ENCODE measurements around the gene MAST4. TPM values are rescaled to one million over a fixed set of nuclear protein-coding genes. Genes with fewer than 3 reads are reported as not detected.

The MAST4 gene
- total RNA-seq, 1 donor from 2014 or later, result 11.3 TPM

DNA sequence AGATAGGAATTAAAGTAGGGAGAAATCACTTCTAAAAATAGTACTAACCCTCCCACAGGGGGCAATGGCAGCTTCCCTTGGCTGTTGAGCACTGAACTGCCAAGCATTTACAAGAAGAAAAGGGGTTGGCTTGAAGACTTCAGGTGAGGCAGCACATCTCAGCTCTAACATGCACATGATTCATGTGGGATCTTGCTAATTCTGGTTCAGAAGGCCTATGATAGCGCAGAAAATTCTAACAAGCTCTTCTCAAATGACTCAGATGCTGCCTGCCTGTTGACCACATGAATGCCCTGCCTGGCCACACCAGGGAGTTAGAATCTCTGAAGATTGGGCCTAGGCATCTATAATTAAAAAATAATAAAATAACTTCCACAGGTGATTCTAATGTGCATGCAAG is 577.8 kb downstream of the MAST4 start:
- Mint-ChIP-seq H3K27ac (ENCODE audit: unreplicated experiment) (no peak overlapping the region), H3K4me1 (ENCODE audit: low read depth) (no peaks in the 10 kb centered on the region), H3K36me3 (ENCODE audit: low read depth) (peaks cover 2% of the 10 kb centered on the region), H3K9me3 (ENCODE audit: low read depth) (peaks cover 10% of the 10 kb centered on the region), H3K27me3 (ENCODE audit: low read depth) (no peaks in the 10 kb centered on the region), H3K4me3 (ENCODE audit: unreplicated experiment) (no peak overlapping the region)
- TF ChIP-seq, protein P1, sequence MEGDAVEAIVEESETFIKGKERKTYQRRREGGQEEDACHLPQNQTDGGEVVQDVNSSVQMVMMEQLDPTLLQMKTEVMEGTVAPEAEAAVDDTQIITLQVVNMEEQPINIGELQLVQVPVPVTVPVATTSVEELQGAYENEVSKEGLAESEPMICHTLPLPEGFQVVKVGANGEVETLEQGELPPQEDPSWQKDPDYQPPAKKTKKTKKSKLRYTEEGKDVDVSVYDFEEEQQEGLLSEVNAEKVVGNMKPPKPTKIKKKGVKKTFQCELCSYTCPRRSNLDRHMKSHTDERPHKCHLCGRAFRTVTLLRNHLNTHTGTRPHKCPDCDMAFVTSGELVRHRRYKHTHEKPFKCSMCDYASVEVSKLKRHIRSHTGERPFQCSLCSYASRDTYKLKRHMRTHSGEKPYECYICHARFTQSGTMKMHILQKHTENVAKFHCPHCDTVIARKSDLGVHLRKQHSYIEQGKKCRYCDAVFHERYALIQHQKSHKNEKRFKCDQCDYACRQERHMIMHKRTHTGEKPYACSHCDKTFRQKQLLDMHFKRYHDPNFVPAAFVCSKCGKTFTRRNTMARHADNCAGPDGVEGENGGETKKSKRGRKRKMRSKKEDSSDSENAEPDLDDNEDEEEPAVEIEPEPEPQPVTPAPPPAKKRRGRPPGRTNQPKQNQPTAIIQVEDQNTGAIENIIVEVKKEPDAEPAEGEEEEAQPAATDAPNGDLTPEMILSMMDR (IDR thresholded peaks at IDR 0.05), result no peak
- no peak for DNase-seq (ENCODE audit: low spot score)

DNA sequence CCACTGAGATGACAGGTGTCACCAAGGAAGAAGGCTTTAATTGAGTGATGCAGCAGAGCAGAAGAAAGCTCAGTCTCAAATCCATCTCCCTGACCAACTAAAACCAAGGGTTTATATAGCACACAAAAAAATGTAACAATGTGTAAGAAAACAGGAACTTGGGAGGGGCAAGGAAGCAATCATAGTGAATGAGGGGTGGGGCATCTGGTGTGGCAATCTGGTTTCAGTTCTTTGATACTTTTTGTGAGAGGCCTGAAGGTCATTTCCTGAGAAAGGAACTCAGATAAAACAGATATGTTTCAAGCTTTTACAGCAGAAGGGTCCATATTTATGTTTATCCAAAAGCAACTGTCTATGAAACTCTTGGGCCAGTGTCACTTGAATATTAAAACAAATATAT is 580.7 kb downstream of the MAST4 start:
- Mint-ChIP-seq H3K9me3 (ENCODE audit: low read depth) (peaks cover 10% of the 10 kb centered on the region), H3K27ac (ENCODE audit: unreplicated experiment) (no peak overlapping the region), H3K27me3 (ENCODE audit: low read depth) (no peaks in the 10 kb centered on the region), H3K4me3 (ENCODE audit: unreplicated experiment) (no peak overlapping the region), H3K36me3 (ENCODE audit: low read depth) (peaks cover 2% of the 10 kb centered on the region), H3K4me1 (ENCODE audit: low read depth) (peaks cover 2% of the 10 kb centered on the region)
- DNase-seq (ENCODE audit: low spot score), result no peak
- TF ChIP-seq, protein P1 (IDR thresholded peaks at IDR 0.05), result no peak

DNA sequence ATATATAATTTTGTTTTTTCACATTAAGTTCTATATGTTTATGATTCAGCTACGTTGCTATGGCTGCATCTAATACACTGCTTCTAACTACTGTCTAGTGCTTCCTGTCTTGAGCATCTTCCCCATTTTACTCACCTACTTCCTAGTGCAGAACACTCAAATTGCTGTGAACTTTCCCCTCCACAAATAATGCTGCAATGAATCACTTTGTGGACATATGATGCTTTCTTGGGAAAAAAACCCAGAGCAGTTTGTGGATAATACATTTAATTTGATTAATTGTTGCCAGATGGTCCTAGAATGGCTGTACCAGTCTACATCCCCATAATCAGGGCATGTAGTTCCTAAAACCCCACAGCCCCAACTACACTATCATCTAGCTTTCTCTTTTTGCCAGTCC is 581.9 kb downstream of the MAST4 start:
- no peak overlapping the region for H3K27ac Mint-ChIP-seq (ENCODE audit: unreplicated experiment)
- H3K27me3 Mint-ChIP-seq (ENCODE audit: low read depth), result no peaks in the 10 kb centered on the region
- DNase-seq (ENCODE audit: low spot score), result no peak
- no peak overlapping the region for H3K4me3 Mint-ChIP-seq (ENCODE audit: unreplicated experiment)
- H3K9me3 Mint-ChIP-seq (ENCODE audit: low read depth), result peaks cover 7% of the 10 kb centered on the region
- peaks cover 14% of the 10 kb centered on the region for H3K4me1 Mint-ChIP-seq (ENCODE audit: low read depth)
- TF ChIP-seq, protein P1 (IDR thresholded peaks at IDR 0.05), result no peak
- peaks cover 2% of the 10 kb centered on the region for H3K36me3 Mint-ChIP-seq (ENCODE audit: low read depth)

DNA sequence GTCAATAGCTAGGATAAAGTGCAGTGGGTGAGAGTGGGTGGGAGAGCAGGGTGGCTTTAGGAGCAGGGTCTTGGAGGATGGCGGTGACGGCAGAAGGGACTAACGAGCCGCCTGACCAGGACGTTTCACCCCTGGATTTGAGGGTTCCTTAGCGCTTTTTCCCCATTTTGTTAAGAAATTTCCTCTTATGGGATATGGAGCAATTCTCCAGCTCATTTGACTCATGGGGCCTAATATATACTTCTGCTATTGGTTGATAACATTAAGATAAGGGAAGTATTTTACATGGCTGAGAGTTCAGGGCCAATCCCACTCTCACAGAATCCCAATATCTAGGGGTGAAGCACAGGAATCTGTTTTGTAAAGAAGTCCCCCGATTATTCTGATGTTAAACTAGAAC is 582.8 kb downstream of the MAST4 start:
- Mint-ChIP-seq H3K27me3 (ENCODE audit: low read depth) (no peaks in the 10 kb centered on the region), H3K36me3 (ENCODE audit: low read depth) (peaks cover 2% of the 10 kb centered on the region), H3K4me1 (ENCODE audit: low read depth) (peaks cover 16% of the 10 kb centered on the region), H3K9me3 (ENCODE audit: low read depth) (peaks cover 7% of the 10 kb centered on the region), H3K4me3 (ENCODE audit: unreplicated experiment) (no peak overlapping the region), H3K27ac (ENCODE audit: unreplicated experiment) (no peak overlapping the region)
- no peak for DNase-seq (ENCODE audit: low spot score)
- TF ChIP-seq, protein P1 (IDR thresholded peaks at IDR 0.05), result no peak

DNA sequence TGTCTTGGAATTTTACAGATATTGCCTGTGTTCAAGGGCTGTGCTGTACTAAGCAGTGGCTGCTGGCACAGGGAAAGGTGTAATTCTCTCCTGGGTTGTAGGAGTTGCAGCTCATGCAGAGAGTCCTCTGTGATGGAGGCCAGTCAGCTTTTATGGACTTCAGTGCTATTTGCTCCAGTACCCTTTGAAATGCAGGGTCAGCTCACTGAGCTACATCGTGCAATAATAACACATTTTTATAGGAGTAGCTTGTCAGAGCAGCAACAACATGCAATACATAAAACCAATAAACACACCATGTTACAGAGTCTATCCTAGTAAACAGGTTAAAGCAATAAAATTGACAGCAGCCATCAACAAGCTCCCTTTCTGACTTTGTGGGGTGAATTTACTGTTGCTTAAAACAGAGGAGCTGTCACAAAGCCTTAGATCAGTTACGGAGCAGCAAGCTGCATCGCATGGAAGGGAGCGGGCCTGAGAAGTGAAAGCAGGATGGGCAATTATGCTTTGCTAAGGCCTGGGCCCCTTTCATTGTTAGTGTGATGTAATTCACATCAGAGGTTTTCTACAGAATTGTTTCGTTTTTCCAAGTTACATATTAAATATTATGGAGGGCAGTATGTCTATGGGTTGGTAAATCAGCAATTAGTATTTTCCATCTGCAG is 583.6 kb downstream of the MAST4 start:
- DNase-seq (ENCODE audit: low spot score), result no peak
- peaks cover 2% of the 10 kb centered on the region for H3K36me3 Mint-ChIP-seq (ENCODE audit: low read depth)
- TF ChIP-seq, protein P1 (IDR thresholded peaks at IDR 0.05), result no peak
- H3K27ac Mint-ChIP-seq (ENCODE audit: unreplicated experiment), result no peak overlapping the region
- H3K9me3 Mint-ChIP-seq (ENCODE audit: low read depth), result peaks cover 7% of the 10 kb centered on the region
- H3K4me1 Mint-ChIP-seq (ENCODE audit: low read depth), result peaks cover 16% of the 10 kb centered on the region
- H3K27me3 Mint-ChIP-seq (ENCODE audit: low read depth), result no peaks in the 10 kb centered on the region
- no peak overlapping the region for H3K4me3 Mint-ChIP-seq (ENCODE audit: unreplicated experiment)
